Activated B cell treated with CpG ODN at 0.5 μM for 24 hours (primary cell): ENCODE measurements around the gene DNAH12. TPM values are rescaled to one million over a fixed set of nuclear protein-coding genes. Genes with fewer than 3 reads are reported as not detected.

ENCODE experiments used
- ATAC-seq: fragments of 200-7000 bp; cut with Tn5 transposase; one replicate; pipeline ENCODE4 v1.10.0; 2021; ENCODE audit warnings: low read depth, mild to moderate bottlenecking, moderate library complexity
- CTCF ChIA-PET: fragments of 350-600 bp; sonication (Branson Sonifier 250); formaldehyde crosslinking; loops from one replicate; lab custom pipeline; 2021; ENCODE audit warnings: antibody characterized with exemption; lab: Charles Lee
- POLR2A ChIA-PET: fragments of 350-600 bp; sonication (Branson Sonifier 250); formaldehyde crosslinking; loops from one replicate; lab custom pipeline; 2021; ENCODE audit warnings: antibody characterized with exemption; lab: Charles Lee
- DNase-seq: peaks from one replicate; pipeline ENCODE4 v3.0.0; 2022
- H3K27ac Mint-ChIP-seq: one replicate; pipeline ENCODE4 v1.8.0; 2020; ENCODE audit warnings: mixed read lengths
- H3K27me3 Mint-ChIP-seq: one replicate; pipeline ENCODE4 v1.8.0; 2021; ENCODE audit warnings: mixed read lengths
- H3K36me3 Mint-ChIP-seq: one replicate; pipeline ENCODE4 v1.8.0; 2021; ENCODE audit warnings: low read depth, mixed read lengths
- H3K4me1 Mint-ChIP-seq: one replicate; pipeline ENCODE4 v1.8.0; 2021; ENCODE audit warnings: mixed read lengths
- H3K4me3 Mint-ChIP-seq: one replicate; pipeline ENCODE4 v1.8.0; 2020; ENCODE audit warnings: mild to moderate bottlenecking, mixed read lengths
- H3K9me3 Mint-ChIP-seq: one replicate; pipeline ENCODE4 v1.8.0; 2020; ENCODE audit warnings: mixed read lengths
- intact Hi-C: fragments of 100-400 bp; cut with micrococcal nuclease; formaldehyde crosslinking; loops from one replicate; pipeline ENCODE4 v1.15.1; 2024
- total RNA-seq: library from RNA; stranded (reverse); gene quantifications from 2 replicates; pipeline ENCODE4 v1.2.3, GENCODE V29; 2022
- TF ChIP-seq, protein P1 (sequence below): fragments of 200-600 bp; IDR thresholded peaks from one replicate; pipeline ENCODE4 v1.8.0; 2022; ENCODE audit warnings: antibody characterized with exemption, mild to moderate bottlenecking

The DNAH12 gene
- total RNA-seq, 1 donor from 2014 or later = 0.22 TPM

GRCh38 chr3:57555738-57556458 lies 11.8 kb upstream of the DNAH12 start, which contains the start of gene PDE12:
PDE12 (plus strand) TSS chr3:57556274; CDS start chr3:57556380, 106 bp downstream.
- TF ChIP-seq, protein P1, sequence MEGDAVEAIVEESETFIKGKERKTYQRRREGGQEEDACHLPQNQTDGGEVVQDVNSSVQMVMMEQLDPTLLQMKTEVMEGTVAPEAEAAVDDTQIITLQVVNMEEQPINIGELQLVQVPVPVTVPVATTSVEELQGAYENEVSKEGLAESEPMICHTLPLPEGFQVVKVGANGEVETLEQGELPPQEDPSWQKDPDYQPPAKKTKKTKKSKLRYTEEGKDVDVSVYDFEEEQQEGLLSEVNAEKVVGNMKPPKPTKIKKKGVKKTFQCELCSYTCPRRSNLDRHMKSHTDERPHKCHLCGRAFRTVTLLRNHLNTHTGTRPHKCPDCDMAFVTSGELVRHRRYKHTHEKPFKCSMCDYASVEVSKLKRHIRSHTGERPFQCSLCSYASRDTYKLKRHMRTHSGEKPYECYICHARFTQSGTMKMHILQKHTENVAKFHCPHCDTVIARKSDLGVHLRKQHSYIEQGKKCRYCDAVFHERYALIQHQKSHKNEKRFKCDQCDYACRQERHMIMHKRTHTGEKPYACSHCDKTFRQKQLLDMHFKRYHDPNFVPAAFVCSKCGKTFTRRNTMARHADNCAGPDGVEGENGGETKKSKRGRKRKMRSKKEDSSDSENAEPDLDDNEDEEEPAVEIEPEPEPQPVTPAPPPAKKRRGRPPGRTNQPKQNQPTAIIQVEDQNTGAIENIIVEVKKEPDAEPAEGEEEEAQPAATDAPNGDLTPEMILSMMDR = no peak
- intact Hi-C loops = loop anchor here (1.0 to 10.0 kb wide), 8 partner anchors 41 to 559 kb away; partner anchors contain the start of genes APPL1, ARF4, DENND6A and SLMAP
- CTCF ChIA-PET = interaction anchor here (1.2 to 1.5 kb wide), 2 partner anchors 40 to 376 kb away, joined by 3 to 4 read pairs; no protein-coding TSS in a partner anchor

DNA sequence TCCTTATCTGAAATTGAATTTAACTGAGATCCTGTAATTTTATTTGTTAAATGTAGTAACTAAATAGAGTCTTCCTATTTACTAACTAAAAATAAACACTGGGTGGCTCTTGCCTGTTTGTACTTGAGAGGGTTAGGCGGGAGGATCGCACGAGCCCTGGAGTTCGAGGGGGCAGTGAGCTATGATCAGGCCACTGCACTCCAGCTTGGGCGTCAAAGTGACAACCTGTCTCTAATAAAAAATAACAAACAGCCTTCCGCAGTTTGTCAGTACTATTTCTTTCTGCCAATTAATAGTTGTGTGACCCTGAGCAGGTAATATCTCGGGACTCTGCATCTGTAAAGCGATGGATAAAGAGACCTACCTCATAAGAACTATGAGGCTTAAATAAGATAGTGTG lies 11.2 kb upstream of the DNAH12 start:
- ChIA-PET POLR2A (interaction anchor here (0.6 to 3.2 kb wide), 13 partner anchors 9 to 873 kb away, joined by 3 to 99 read pairs (median 6); partner anchors contain the start of genes APPL1, ARF4, DENND6A and SLMAP), CTCF (interaction anchor here (1.5 kb wide), 1 partner anchor 376 kb away, joined by 4 read pairs; no protein-coding TSS in a partner anchor)
- Mint-ChIP-seq H3K36me3 (peaks cover 34% of the 10 kb centered on the region), H3K4me1 (peaks cover 35% of the 10 kb centered on the region), H3K27me3 (no peaks in the 10 kb centered on the region), H3K27ac (peak overlapping the region; percentile 99), H3K4me3 (peak overlapping the region; percentile 87), H3K9me3 (no peaks in the 10 kb centered on the region)
- DNase-seq (no peak), ATAC-seq (no peak)
- intact Hi-C loops = loop anchor here (1.0 to 10.0 kb wide), 3 partner anchors 328 to 559 kb away; partner anchors contain the start of gene APPL1
- TF ChIP-seq, protein P1 = no peak

More at GRCh38 chr3:57555738-57556458, 11.8 kb upstream of the DNAH12 start, which contains the start of gene PDE12:
- Mint-ChIP-seq H3K4me1 (peaks cover 41% of the 10 kb centered on the region), H3K36me3 (peaks cover 40% of the 10 kb centered on the region), H3K9me3 (no peaks in the 10 kb centered on the region), H3K27ac (peak within 1 kb of the TSS; percentile 99), H3K4me3 (peak within 1 kb of the TSS; percentile 87), H3K27me3 (no peaks in the 10 kb centered on the region)
- POLR2A ChIA-PET = interaction anchor here (0.6 to 3.2 kb wide), 12 partner anchors 10 to 874 kb away, joined by 3 to 99 read pairs (median 6); partner anchors contain the start of genes APPL1, ARF4, DENND6A and SLMAP
- ATAC-seq = peak; percentile 79
- peak; percentile 77 for DNase-seq

- Mint-ChIP-seq H3K4me3 (no peak overlapping the region), H3K4me1 (peaks cover 11% of the 10 kb centered on the region), H3K36me3 (no peaks in the 10 kb centered on the region), H3K27me3 (no peaks in the 10 kb centered on the region), H3K27ac (no peak overlapping the region), H3K9me3 (no peaks in the 10 kb centered on the region)
- ChIA-PET POLR2A (interaction anchor here (1.2 kb wide), 1 partner anchor 9 kb away, joined by 6 read pairs; the partner anchor contains the start of gene PDE12), CTCF (no interaction called here)
- ATAC-seq (no peak), DNase-seq (no peak)
- TF ChIP-seq, protein P1 = no peak
- intact Hi-C loops = no loop called here
Measured at GRCh38 chr3:57546616-57547015, 2.5 kb upstream of the DNAH12 start.

DNA sequence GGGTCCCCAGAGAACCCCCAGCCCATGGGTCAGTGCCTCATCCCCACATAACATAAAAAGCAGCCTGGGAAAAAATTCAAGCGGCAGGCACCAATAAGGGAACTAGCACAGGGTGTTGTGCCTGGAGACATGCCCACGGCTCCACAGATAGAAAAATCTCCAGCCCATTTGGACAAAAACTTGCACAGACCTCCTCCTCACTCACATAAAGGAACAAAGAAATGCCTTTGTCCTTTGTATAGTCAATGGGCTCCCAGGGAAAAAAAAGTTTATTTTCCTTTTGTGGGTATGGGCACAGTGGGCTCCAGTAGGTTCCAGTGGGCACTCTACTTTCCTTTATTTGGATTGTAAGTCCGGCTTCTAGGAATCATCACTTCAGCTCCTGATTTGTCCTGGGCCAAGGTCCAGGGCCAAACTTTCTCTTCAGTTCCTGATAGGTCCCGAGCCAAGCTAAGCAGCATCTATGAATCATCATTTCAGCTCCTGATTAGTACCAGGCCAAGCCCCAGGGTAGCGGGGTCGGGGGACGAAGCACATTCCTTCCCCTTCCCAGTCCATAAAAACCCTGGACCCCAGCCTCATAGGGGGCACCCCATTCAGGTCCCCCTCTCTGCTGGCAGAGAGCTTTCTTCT lies 1.6 kb upstream of the DNAH12 start:
- CTCF ChIA-PET = no interaction called here

More for the DNA sequence above, 1.6 kb upstream of the DNAH12 start:
- H3K9me3 Mint-ChIP-seq = no peaks in the 10 kb centered on the region
- POLR2A ChIA-PET = interaction anchor here (1.2 kb wide), 1 partner anchor 10 kb away, joined by 6 read pairs; the partner anchor contains the start of gene PDE12
- no peaks in the 10 kb centered on the region for H3K27me3 Mint-ChIP-seq
- no peaks in the 10 kb centered on the region for H3K36me3 Mint-ChIP-seq
- H3K4me3 Mint-ChIP-seq = no peak overlapping the region
- DNase-seq = no peak
- no peak for ATAC-seq
- H3K4me1 Mint-ChIP-seq = peaks cover 11% of the 10 kb centered on the region
- H3K27ac Mint-ChIP-seq = no peak overlapping the region
- intact Hi-C loops = no loop called here
- TF ChIP-seq, protein P1 = no peak
